ENCODE data around the gene PXMP2.
"Not testable (repeated sequence)": the region's sequence is repeated elsewhere in the genome, so short reads cannot be mapped to it uniquely, and the experiment has no call there.

The PXMP2 gene

DNA sequence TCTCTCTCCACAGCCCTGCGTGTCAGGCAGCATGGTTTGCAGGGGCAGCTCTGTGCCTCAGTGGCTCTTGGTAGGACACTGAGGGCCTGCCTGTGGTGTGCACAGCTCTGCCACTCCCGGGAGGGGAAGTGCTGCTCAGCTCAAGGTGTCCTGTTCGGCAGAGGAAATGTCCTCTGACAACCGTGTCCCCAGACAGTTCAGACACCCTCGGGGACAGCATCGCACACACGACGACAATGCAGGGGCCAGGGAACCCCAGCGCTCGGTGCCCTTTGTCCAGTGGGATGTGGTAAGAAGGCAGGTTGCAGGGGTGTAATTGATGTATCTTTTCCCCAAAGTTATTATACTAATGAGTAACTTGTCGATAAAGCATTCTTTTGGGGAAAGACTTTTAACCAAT, 60.0 kb downstream of the PXMP2 start:
- Histone ChIP-seq H3K79me2 (ENCODE audit: insufficient read depth, low read length) (peaks cover 39% of the 10 kb centered on the region), H3K4me3 (ENCODE audit: low read length, poor library complexity, severe bottlenecking) (no peak overlapping the region), H4K20me1 (ENCODE audit: insufficient read depth, low read length, poor library complexity, severe bottlenecking) (peaks cover 11% of the 10 kb centered on the region)

GRCh38 chr12:132747896-132748295, 60.5 kb downstream of the PXMP2 start:
- Histone ChIP-seq H3K4me3 (ENCODE audit: low read length, poor library complexity, severe bottlenecking) (no peak overlapping the region), H3K9ac (ENCODE audit: low read depth, low read length, poor library complexity, severe bottlenecking) (no peak overlapping the region), H4K20me1 (ENCODE audit: insufficient read depth, low read length, poor library complexity, severe bottlenecking) (peaks cover 15% of the 10 kb centered on the region), H3K9me2 (replicated peaks; ENCODE audit: low read depth, low read length) (no peaks in the 10 kb centered on the region), H3K9me3 (ENCODE audit: insufficient read depth, low read depth, low read length) (no peaks in the 10 kb centered on the region), H3K4me1 (ENCODE audit: insufficient read depth, low read length, poor library complexity, severe bottlenecking) (no peaks in the 10 kb centered on the region), H3K4me2 (ENCODE audit: low read depth, low read length, poor library complexity, severe bottlenecking) (no peak overlapping the region), H3K36me3 (ENCODE audit: insufficient read depth, low read length) (peaks cover 80% of the 10 kb centered on the region; the same call in 1 of the 2 replicates), H2AFZ (ENCODE audit: low read length) (no peak overlapping the region), H3K79me2 (ENCODE audit: insufficient read depth, low read length) (peaks cover 39% of the 10 kb centered on the region), H3F3A (ENCODE audit: low read depth) (no peaks in the 10 kb centered on the region), H3K27me3 (ENCODE audit: insufficient read depth, low read length, poor library complexity, severe bottlenecking) (no peaks in the 10 kb centered on the region)
- no peak for TF ChIP-seq EZH2phosphoT487 (IDR thresholded peaks at IDR 0.05; ENCODE audit: borderline replicate concordance)
- TF ChIP-seq, protein P1, sequence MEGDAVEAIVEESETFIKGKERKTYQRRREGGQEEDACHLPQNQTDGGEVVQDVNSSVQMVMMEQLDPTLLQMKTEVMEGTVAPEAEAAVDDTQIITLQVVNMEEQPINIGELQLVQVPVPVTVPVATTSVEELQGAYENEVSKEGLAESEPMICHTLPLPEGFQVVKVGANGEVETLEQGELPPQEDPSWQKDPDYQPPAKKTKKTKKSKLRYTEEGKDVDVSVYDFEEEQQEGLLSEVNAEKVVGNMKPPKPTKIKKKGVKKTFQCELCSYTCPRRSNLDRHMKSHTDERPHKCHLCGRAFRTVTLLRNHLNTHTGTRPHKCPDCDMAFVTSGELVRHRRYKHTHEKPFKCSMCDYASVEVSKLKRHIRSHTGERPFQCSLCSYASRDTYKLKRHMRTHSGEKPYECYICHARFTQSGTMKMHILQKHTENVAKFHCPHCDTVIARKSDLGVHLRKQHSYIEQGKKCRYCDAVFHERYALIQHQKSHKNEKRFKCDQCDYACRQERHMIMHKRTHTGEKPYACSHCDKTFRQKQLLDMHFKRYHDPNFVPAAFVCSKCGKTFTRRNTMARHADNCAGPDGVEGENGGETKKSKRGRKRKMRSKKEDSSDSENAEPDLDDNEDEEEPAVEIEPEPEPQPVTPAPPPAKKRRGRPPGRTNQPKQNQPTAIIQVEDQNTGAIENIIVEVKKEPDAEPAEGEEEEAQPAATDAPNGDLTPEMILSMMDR (conservative IDR thresholded peaks at IDR 0.05; ENCODE audit: low read length) = no peak

More for the DNA sequence above, 60.0 kb downstream of the PXMP2 start:
- H3K9me3 ChIP-seq (ENCODE audit: insufficient read depth, low read depth, low read length) = no peaks in the 10 kb centered on the region
- no peaks in the 10 kb centered on the region for H3K27me3 ChIP-seq (ENCODE audit: insufficient read depth, low read length, poor library complexity, severe bottlenecking)
- no peak overlapping the region for H3K9ac ChIP-seq (ENCODE audit: low read depth, low read length, poor library complexity, severe bottlenecking)
- no peak overlapping the region for H2AFZ ChIP-seq (ENCODE audit: low read length)
- TF ChIP-seq, protein P1 (conservative IDR thresholded peaks at IDR 0.05; ENCODE audit: low read length) = no peak
- TF ChIP-seq EZH2phosphoT487 (IDR thresholded peaks at IDR 0.05; ENCODE audit: borderline replicate concordance) = no peak
- H3F3A ChIP-seq (ENCODE audit: low read depth) = no peaks in the 10 kb centered on the region
- no peaks in the 10 kb centered on the region for H3K9me2 ChIP-seq (replicated peaks; ENCODE audit: low read depth, low read length)
- H3K4me2 ChIP-seq (ENCODE audit: low read depth, low read length, poor library complexity, severe bottlenecking) = no peak overlapping the region
- peaks cover 80% of the 10 kb centered on the region; the same call in 1 of the 2 replicates for H3K36me3 ChIP-seq (ENCODE audit: insufficient read depth, low read length)
- H3K4me1 ChIP-seq (ENCODE audit: insufficient read depth, low read length, poor library complexity, severe bottlenecking) = no peaks in the 10 kb centered on the region

DNA sequence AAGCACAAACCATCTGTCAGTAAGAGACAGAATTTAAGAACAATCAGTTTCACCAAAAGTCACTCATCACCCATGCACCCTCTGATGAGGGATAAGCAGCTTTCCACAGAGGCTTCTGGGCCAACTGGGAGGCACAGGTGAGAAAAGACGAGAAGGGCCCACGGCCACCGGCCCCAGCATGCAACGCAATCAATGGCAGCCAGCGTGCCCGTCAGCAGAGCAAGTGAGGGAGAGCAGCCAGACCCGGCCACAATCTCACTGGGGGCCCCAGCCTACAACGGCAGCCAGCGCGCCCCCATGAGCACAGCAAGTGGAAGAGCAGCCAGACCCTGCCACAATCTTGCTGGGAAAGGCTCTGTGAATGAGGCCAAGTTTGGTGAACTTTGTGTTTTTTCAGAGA, 60.9 kb downstream of the PXMP2 start:
- no peak for TF ChIP-seq EZH2phosphoT487 (IDR thresholded peaks at IDR 0.05; ENCODE audit: borderline replicate concordance)
- TF ChIP-seq, protein P1 (conservative IDR thresholded peaks at IDR 0.05; ENCODE audit: low read length) = no peak
- Histone ChIP-seq H3K4me3 (ENCODE audit: low read length, poor library complexity, severe bottlenecking) (no peak overlapping the region), H4K20me1 (ENCODE audit: insufficient read depth, low read length, poor library complexity, severe bottlenecking) (peaks cover 11% of the 10 kb centered on the region), H3K36me3 (ENCODE audit: insufficient read depth, low read length) (peaks cover 80% of the 10 kb centered on the region; the same call in 1 of the 2 replicates), H2AFZ (ENCODE audit: low read length) (no peak overlapping the region), H3K9me3 (ENCODE audit: insufficient read depth, low read depth, low read length) (no peaks in the 10 kb centered on the region), H3F3A (ENCODE audit: low read depth) (no peaks in the 10 kb centered on the region), H3K9me2 (replicated peaks; ENCODE audit: low read depth, low read length) (no peaks in the 10 kb centered on the region), H3K27me3 (ENCODE audit: insufficient read depth, low read length, poor library complexity, severe bottlenecking) (no peaks in the 10 kb centered on the region), H3K79me2 (ENCODE audit: insufficient read depth, low read length) (peaks cover 39% of the 10 kb centered on the region), H3K4me2 (ENCODE audit: low read depth, low read length, poor library complexity, severe bottlenecking) (no peak overlapping the region), H3K9ac (ENCODE audit: low read depth, low read length, poor library complexity, severe bottlenecking) (no peak overlapping the region), H3K4me1 (ENCODE audit: insufficient read depth, low read length, poor library complexity, severe bottlenecking) (no peaks in the 10 kb centered on the region)

GRCh38 chr12:132753670-132754069, 66.3 kb downstream of the PXMP2 start:
- not testable (repeated sequence) for H3K9me3 ChIP-seq (ENCODE audit: insufficient read depth, low read depth, low read length); H3K4me1 ChIP-seq (ENCODE audit: insufficient read depth, low read length, poor library complexity, severe bottlenecking); H3F3A ChIP-seq (ENCODE audit: low read depth); H3K9ac ChIP-seq (ENCODE audit: low read depth, low read length, poor library complexity, severe bottlenecking); H2AFZ ChIP-seq (ENCODE audit: low read length); H3K4me2 ChIP-seq (ENCODE audit: low read depth, low read length, poor library complexity, severe bottlenecking); H3K9me2 ChIP-seq (replicated peaks; ENCODE audit: low read depth, low read length); H3K27me3 ChIP-seq (ENCODE audit: insufficient read depth, low read length, poor library complexity, severe bottlenecking); H3K4me3 ChIP-seq (ENCODE audit: low read length, poor library complexity, severe bottlenecking)
- Histone ChIP-seq H3K36me3 (ENCODE audit: insufficient read depth, low read length) (peaks cover 46% of the 10 kb centered on the region; the same call in 1 of the 2 replicates), H3K79me2 (ENCODE audit: insufficient read depth, low read length) (peaks cover 74% of the 10 kb centered on the region), H4K20me1 (ENCODE audit: insufficient read depth, low read length, poor library complexity, severe bottlenecking) (peaks cover 46% of the 10 kb centered on the region)
